HepG2 (cell line): ENCODE measurements around the gene KPNA4. TPM values are rescaled to one million over a fixed set of nuclear protein-coding genes. Genes with fewer than 3 reads are reported as not detected.

Experiments
- GFI1 ChIP-seq: sonication (generic); formaldehyde crosslinking; IDR thresholded peaks from 2 replicates; pipeline ENCODE4 v1.5.0; 2020; ENCODE audit warnings: missing genetic modification reagents, mild to moderate bottlenecking, borderline replicate concordance
- MAFK ChIP-seq, 2 experiments: IDR thresholded peaks in 1 of 2; conservative IDR thresholded peaks in 1 of 2; 2 replicates each; pipeline ENCODE4 v1.6.1; 2011; ENCODE audit warnings: improper control_type of control experiment in 2 of 2, low read length in 2 of 2
- NBN ChIP-seq: fragments of 450-650 bp; conservative IDR thresholded peaks from 2 replicates; pipeline ENCODE4 v1.6.1; 2017
- NKX3-1 ChIP-seq: sonication (generic); formaldehyde crosslinking; IDR thresholded peaks from 2 replicates; pipeline ENCODE4 v1.5.0; 2020; ENCODE audit warnings: missing genetic modification reagents
- PRPF4 ChIP-seq: fragments of 200-400 bp; formaldehyde crosslinking; IDR thresholded peaks from 2 replicates; pipeline ENCODE4 v1.6.1; 2016; ENCODE audit warnings: low read length, low read depth; ENCODE audit not compliant: poor library complexity, severe bottlenecking
- SAFB2 ChIP-seq: sonication (generic); formaldehyde crosslinking; IDR thresholded peaks from 2 replicates; pipeline ENCODE4 v1.5.1; 2020; ENCODE audit warnings: missing genetic modification reagents, low read depth, mild to moderate bottlenecking, borderline replicate concordance
- SMC3 ChIP-seq: IDR thresholded peaks from 2 replicates; pipeline ENCODE4 v1.6.1; 2011; ENCODE audit warnings: low read length, improper control_type of control experiment
- ZNF333 ChIP-seq: sonication (generic); formaldehyde crosslinking; IDR thresholded peaks from 2 replicates; pipeline ENCODE4 v1.4.0; 2020; ENCODE audit warnings: mild to moderate bottlenecking, missing genetic modification reagents, borderline replicate concordance
- ZNF670 ChIP-seq: sonication (generic); formaldehyde crosslinking; IDR thresholded peaks from 2 replicates; pipeline ENCODE4 v1.8.0; 2022; ENCODE audit warnings: mild to moderate bottlenecking, missing genetic modification reagents, borderline replicate concordance
- ZNF816 ChIP-seq: sonication (generic); formaldehyde crosslinking; IDR thresholded peaks from 2 replicates; pipeline ENCODE4 v1.8.0; 2022; ENCODE audit warnings: missing genetic modification reagents, mild to moderate bottlenecking, borderline replicate concordance
- ZSCAN25 ChIP-seq: sonication (generic); formaldehyde crosslinking; IDR thresholded peaks from 2 replicates; pipeline ENCODE4 v1.8.0; 2022; ENCODE audit warnings: mild to moderate bottlenecking, missing genetic modification reagents
- polyA plus RNA-seq, 8 experiments: library from polyadenylated mRNA; depleted of rRNA in 3 of 8; stranded (reverse) in 7 of 8; unstranded in 1 of 8; fragments of >200 nt; fragmentation: Illumina TruSeq in 4 of 8; extraction: Trizol in 4 of 8; gene quantifications; 2 replicates each; pipeline versions ENCODE4 v1.2.1 to v1.2.3, GENCODE V29; 2011 to 2016; ENCODE audit warnings: low read depth in 4 of 8, missing spikeins in 1 of 8, mixed read lengths in 1 of 8; ENCODE audit not compliant: insufficient read depth in 1 of 8
- total RNA-seq, 5 experiments: library from RNA; depleted of rRNA; stranded (reverse); fragments of >200 nt; fragmentation: Illumina TruSeq; extraction: Trizol; gene quantifications; 2 replicates each; pipeline ENCODE4 v1.2.3, GENCODE V29; 2016; ENCODE audit warnings: low read depth in 1 of 5
- TF ChIP-seq, protein P1 (sequence below): sonication (generic); formaldehyde crosslinking; IDR thresholded peaks from 2 replicates; pipeline ENCODE4 v1.4.0; 2020; ENCODE audit warnings: missing genetic modification reagents
- TF ChIP-seq, protein P2 (sequence below): sonication (generic); formaldehyde crosslinking; IDR thresholded peaks from 2 replicates; pipeline ENCODE4 v1.8.0; 2022; ENCODE audit warnings: mild to moderate bottlenecking, missing genetic modification reagents, borderline replicate concordance
- TF ChIP-seq, protein P3 (sequence below): sonication (generic); formaldehyde crosslinking; IDR thresholded peaks from 2 replicates; pipeline ENCODE4 v1.5.0; 2020; ENCODE audit warnings: mild to moderate bottlenecking, missing genetic modification reagents
- TF ChIP-seq, protein P4 (sequence below): sonication (generic); formaldehyde crosslinking; IDR thresholded peaks from 2 replicates; pipeline ENCODE4 v1.5.0; 2020; ENCODE audit warnings: mild to moderate bottlenecking, missing genetic modification reagents
- TF ChIP-seq, protein P5 (sequence below): sonication (generic); formaldehyde crosslinking; IDR thresholded peaks from 2 replicates; pipeline ENCODE4 v1.4.0; 2020; ENCODE audit warnings: missing genetic modification reagents

KPNA4 gene
- total and polyA plus RNA-seq, 2 of the 13 experiments (the other 11 are each of a cell fraction or from before 2014, with no cell fraction given) = 9.9 to 27.9 TPM

DNA sequence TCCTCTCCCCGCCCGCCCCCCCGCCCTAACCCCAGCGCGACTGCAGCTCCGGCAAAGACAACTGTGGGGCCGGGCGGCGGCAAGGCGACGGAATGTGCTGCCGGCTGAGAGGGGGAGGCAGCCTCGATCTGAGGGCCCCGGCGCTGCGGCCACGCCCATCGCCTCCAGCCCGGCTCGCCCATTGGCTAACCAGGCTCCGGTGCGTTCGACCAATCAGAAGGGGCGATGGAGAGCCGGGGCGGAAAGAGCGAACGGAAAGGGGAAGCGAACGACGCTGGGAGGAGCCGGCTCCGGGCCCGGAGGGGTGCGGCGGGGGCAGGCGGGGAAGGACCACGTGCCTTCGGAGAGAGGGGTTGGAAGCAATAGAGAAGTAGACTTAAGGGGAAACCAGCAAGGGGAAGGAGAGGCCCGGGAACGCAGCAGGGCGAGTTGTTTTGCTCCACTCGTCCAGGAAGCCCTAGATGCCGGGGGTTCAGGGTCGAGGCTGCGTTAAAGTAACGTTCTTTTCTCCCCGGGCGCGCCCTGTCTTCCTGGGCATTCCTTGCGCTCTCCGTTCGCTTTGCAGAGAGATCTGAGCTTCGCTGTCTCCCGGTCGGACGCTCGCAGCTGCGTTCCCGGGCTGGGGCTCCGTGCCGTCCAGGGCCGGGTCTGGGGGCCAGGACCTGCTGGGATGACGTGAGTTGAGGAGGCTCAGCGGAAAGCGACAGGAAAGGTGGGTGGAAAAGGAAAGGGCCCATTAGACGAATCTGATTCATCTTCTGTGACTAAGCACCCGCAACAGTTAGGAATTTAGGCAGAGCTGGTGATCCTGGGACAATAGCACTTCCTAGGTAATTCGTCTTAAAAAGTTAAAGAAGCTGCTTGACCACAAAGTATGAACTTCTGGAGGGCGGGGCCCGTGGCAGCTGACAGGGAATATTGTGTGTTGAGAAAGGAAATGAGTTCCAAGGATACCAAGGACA is at the start of gene KPNA4 (continued):
- TF ChIP-seq, protein P1, sequence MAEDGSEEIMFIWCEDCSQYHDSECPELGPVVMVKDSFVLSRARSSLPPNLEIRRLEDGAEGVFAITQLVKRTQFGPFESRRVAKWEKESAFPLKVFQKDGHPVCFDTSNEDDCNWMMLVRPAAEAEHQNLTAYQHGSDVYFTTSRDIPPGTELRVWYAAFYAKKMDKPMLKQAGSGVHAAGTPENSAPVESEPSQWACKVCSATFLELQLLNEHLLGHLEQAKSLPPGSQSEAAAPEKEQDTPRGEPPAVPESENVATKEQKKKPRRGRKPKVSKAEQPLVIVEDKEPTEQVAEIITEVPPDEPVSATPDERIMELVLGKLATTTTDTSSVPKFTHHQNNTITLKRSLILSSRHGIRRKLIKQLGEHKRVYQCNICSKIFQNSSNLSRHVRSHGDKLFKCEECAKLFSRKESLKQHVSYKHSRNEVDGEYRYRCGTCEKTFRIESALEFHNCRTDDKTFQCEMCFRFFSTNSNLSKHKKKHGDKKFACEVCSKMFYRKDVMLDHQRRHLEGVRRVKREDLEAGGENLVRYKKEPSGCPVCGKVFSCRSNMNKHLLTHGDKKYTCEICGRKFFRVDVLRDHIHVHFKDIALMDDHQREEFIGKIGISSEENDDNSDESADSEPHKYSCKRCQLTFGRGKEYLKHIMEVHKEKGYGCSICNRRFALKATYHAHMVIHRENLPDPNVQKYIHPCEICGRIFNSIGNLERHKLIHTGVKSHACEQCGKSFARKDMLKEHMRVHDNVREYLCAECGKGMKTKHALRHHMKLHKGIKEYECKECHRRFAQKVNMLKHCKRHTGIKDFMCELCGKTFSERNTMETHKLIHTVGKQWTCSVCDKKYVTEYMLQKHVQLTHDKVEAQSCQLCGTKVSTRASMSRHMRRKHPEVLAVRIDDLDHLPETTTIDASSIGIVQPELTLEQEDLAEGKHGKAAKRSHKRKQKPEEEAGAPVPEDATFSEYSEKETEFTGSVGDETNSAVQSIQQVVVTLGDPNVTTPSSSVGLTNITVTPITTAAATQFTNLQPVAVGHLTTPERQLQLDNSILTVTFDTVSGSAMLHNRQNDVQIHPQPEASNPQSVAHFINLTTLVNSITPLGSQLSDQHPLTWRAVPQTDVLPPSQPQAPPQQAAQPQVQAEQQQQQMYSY (CRISPR knock-in tag) = no peak
- no peak for TF ChIP-seq NBN
- peak; percentile 93 for TF ChIP-seq ZSCAN25 (CRISPR knock-in tag)
- no peak for TF ChIP-seq MAFK (conservative IDR thresholded peaks at IDR 0.05 in 1 of 2, IDR thresholded peaks at IDR 0.05 in 1 of 2; ENCODE audit: low read length in 2 of 2)
- TF ChIP-seq, protein P2, sequence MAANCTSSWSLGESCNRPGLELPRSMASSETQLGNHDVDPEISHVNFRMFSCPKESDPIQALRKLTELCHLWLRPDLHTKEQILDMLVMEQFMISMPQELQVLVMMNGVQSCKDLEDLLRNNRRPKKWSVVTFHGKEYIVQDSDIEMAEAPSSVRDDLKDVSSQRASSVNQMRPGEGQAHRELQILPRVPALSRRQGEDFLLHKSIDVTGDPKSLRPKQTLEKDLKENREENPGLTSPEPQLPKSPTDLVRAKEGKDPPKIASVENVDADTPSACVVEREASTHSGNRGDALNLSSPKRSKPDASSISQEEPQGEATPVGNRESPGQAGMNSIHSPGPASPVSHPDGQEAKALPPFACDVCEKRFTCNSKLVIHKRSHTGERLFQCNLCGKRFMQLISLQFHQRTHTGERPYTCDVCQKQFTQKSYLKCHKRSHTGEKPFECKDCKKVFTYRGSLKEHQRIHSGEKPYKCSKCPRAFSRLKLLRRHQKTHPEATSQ (CRISPR knock-in tag) = no peak
- TF ChIP-seq, protein P3, sequence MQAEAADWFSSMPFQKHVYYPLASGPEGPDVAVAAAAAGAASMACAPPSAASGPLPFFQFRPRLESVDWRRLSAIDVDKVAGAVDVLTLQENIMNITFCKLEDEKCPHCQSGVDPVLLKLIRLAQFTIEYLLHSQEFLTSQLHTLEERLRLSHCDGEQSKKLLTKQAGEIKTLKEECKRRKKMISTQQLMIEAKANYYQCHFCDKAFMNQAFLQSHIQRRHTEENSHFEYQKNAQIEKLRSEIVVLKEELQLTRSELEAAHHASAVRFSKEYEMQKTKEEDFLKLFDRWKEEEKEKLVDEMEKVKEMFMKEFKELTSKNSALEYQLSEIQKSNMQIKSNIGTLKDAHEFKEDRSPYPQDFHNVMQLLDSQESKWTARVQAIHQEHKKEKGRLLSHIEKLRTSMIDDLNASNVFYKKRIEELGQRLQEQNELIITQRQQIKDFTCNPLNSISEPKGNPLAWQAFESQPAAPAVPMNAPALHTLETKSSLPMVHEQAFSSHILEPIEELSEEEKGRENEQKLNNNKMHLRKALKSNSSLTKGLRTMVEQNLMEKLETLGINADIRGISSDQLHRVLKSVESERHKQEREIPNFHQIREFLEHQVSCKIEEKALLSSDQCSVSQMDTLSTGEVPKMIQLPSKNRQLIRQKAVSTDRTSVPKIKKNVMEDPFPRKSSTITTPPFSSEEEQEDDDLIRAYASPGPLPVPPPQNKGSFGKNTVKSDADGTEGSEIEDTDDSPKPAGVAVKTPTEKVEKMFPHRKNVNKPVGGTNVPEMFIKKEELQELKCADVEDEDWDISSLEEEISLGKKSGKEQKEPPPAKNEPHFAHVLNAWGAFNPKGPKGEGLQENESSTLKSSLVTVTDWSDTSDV = no peak
- no peak for TF ChIP-seq SMC3
- TF ChIP-seq ZNF670 = no peak
- TF ChIP-seq PRPF4 = no peak
- TF ChIP-seq ZNF816 (CRISPR knock-in tag) = no peak
- TF ChIP-seq, protein P4, sequence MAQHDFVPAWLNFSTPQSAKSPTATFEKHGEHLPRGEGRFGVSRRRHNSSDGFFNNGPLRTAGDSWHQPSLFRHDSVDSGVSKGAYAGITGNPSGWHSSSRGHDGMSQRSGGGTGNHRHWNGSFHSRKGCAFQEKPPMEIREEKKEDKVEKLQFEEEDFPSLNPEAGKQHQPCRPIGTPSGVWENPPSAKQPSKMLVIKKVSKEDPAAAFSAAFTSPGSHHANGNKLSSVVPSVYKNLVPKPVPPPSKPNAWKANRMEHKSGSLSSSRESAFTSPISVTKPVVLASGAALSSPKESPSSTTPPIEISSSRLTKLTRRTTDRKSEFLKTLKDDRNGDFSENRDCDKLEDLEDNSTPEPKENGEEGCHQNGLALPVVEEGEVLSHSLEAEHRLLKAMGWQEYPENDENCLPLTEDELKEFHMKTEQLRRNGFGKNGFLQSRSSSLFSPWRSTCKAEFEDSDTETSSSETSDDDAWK (CRISPR knock-in tag) = no peak
- no peak; the same call in 1 of the 2 replicates for TF ChIP-seq GFI1 (CRISPR knock-in tag)
- TF ChIP-seq, protein P5, sequence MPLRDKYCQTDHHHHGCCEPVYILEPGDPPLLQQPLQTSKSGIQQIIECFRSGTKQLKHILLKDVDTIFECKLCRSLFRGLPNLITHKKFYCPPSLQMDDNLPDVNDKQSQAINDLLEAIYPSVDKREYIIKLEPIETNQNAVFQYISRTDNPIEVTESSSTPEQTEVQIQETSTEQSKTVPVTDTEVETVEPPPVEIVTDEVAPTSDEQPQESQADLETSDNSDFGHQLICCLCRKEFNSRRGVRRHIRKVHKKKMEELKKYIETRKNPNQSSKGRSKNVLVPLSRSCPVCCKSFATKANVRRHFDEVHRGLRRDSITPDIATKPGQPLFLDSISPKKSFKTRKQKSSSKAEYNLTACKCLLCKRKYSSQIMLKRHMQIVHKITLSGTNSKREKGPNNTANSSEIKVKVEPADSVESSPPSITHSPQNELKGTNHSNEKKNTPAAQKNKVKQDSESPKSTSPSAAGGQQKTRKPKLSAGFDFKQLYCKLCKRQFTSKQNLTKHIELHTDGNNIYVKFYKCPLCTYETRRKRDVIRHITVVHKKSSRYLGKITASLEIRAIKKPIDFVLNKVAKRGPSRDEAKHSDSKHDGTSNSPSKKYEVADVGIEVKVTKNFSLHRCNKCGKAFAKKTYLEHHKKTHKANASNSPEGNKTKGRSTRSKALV (CRISPR knock-in tag) = 0 out of 2 replicates have a peak, but pooled peaks have one; percentile 50
- peak; percentile 46; the same call in 1 of the 2 replicates for TF ChIP-seq NKX3-1
- no peak for TF ChIP-seq ZNF333
- no peak for TF ChIP-seq SAFB2 (CRISPR knock-in tag)
